GM12874 (cell line): ENCODE data around the gene PKP2.

Experiments
- TF ChIP-seq, protein P1 (sequence below): IDR thresholded peaks from 2 replicates; pipeline ENCODE4 v1.5.1; 2011; ENCODE audit warnings: low read depth, mild to moderate bottlenecking, control low read depth, low read length, moderate library complexity; ENCODE audit not compliant: insufficient read depth

PKP2 gene

DNA sequence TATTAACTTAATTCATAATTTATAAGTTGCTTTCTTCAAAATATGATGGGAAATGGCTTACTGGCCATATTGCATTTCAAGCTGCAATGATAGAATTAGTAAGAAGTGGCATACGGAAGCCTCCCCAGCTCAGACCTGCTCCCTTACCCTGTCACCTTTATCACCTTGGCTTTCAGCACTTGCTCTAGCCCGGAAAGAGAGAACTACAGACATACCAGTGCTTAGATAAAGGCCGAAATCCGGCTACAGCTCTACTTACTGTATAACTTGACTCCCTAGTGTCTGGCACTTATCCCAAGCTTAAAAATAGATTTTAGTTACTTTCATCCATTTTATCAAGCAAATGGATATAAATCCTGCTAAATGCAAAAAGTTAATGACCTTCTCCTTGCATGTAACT is 42.5 kb downstream of the PKP2 start:
- TF ChIP-seq, protein P1, sequence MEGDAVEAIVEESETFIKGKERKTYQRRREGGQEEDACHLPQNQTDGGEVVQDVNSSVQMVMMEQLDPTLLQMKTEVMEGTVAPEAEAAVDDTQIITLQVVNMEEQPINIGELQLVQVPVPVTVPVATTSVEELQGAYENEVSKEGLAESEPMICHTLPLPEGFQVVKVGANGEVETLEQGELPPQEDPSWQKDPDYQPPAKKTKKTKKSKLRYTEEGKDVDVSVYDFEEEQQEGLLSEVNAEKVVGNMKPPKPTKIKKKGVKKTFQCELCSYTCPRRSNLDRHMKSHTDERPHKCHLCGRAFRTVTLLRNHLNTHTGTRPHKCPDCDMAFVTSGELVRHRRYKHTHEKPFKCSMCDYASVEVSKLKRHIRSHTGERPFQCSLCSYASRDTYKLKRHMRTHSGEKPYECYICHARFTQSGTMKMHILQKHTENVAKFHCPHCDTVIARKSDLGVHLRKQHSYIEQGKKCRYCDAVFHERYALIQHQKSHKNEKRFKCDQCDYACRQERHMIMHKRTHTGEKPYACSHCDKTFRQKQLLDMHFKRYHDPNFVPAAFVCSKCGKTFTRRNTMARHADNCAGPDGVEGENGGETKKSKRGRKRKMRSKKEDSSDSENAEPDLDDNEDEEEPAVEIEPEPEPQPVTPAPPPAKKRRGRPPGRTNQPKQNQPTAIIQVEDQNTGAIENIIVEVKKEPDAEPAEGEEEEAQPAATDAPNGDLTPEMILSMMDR = no peak

GRCh38 chr12:32847287-32847686 is 49.3 kb downstream of the PKP2 start:
- TF ChIP-seq, protein P1 = no peak

DNA sequence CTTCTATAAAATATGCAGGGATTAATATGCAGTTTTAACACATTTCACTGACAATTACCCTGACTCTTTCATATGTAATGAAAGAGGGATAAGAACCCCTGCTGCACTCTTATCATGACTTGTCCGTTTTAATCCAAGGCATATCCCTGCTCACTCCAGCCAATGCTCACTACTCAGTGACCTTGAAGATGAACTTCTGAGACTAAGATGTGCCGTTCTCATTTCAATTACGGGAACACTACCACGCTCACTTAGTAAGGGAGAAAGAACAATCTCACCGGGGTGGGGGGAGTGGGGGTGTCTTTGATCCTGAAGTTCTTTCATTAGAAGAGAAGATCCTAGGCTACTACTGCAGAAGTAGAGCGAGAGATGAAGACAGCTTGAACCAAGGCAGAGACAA is 50.5 kb downstream of the PKP2 start:
- TF ChIP-seq, protein P1 = no peak

GRCh38 chr12:32843528-32844095 is 53.0 kb downstream of the PKP2 start:
- TF ChIP-seq, protein P1 = no peak

DNA sequence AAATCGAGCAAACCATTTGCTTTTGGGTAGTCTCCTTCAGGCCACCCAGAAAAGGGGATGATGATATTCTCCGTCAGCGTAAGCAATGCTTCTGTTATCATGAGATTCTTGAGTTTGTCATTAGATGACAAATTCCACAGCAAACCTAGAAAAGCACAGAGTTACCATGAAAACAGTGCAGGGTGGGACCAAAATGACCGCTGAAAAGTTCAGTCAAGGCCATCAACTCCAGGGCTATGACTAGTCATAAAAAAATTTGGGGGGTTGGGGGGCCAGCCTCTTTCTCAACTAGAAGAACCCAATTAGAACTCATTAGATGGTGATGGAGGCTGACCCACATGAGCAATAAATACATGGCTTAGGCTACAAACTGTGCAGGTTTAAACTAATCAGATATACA is 55.5 kb downstream of the PKP2 start:
- TF ChIP-seq, protein P1 = no peak

- TF ChIP-seq, protein P1 = no peak
Measured at GRCh38 chr12:32839828-32840227, 56.7 kb downstream of the PKP2 start.

DNA sequence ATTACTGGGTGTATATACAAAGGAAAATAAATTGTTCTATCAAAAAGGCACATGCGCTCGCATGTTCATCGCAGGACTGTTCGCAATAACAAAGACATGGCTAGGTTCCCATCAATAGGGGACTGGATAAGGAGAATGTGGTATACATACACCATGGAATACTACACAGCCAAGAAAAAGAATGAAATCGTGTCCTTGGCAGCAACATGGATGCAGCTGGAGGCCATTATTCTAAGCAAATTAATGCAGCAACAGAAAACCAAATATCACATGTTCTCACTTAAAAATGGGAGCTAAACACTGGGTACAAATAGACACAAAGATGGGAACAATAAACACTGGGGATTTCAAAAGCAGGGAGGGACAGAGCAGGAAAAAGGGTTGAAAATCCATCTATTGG is 58.6 kb downstream of the PKP2 start:
- TF ChIP-seq, protein P1 = no peak
